ENCODE results near the gene STRIT1.
"Not testable (repeated sequence)": the region's sequence is repeated elsewhere in the genome, so short reads cannot be mapped to it uniquely, and the experiment has no call there.

The STRIT1 gene

DNA sequence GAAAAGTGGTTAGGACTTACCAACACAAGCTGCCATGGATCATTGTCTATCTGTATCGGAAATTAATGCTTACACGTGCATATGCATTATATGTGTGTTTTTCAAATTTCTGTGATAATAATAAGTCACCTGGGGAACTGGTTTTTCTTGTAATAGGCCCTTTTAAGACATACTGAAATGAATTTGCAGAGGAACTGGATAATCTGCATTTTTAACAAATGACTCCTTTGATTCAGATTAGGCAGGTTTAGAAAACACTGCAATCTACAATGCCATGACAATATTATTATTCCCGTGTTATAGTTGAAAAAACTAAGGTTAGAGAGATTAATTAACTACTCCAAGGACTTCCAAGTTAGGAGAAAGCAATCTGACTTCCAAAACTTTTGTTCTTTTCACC, 23.4 kb downstream of the STRIT1 start:
- no peak for DNase-seq

GRCh38 chr3:155262855-155263254, 30.6 kb downstream of the STRIT1 start:
- DNase-seq: not testable (repeated sequence)

DNA sequence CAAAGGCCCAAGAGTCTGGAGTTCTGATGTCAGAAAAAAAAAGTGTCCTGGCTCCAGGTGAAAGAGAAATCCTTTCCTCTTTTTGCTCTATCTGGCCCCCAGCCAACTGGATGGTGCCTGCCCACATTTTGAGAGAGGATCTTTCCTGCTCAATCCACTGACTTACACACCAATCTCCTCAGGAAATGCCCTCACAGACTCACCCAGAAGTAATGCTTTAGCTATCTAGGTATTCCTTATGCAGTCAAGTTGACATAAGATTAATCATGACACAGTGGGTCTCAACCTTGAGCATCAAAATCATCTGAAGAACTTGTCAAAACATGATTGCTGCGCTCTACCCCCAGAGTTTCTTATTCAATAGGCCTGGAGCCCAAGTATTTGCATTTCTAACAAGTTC, 31.2 kb downstream of the STRIT1 start:
- DNase-seq: no peak

- no peak for DNase-seq
Measured at GRCh38 chr3:155254445-155254844, 39.0 kb downstream of the STRIT1 start.

DNA sequence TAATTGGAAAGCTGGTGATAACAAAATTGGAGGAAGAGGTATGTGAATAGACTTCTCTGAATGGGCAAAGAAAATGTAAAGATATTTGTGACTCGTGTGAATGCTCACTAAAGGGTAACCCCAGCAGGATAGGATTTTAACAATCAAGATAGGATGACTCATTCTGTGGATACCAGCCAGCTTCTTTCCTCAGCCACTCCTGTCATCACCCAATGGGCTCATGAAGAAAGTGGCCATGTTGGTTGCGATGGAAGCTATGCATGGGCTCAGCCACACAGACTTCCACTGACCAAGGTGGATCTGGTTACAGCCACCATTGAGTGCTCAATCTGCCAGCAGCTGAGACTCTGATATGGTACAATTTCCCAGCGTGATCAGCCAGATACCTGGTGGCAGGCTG, 40.9 kb downstream of the STRIT1 start:
- no peak for DNase-seq

- no peak for DNase-seq
Measured at GRCh38 chr3:155252021-155252420, 41.5 kb downstream of the STRIT1 start.

GRCh38 chr3:155248531-155249187, 44.8 kb downstream of the STRIT1 start:
- no peak for DNase-seq

DNA sequence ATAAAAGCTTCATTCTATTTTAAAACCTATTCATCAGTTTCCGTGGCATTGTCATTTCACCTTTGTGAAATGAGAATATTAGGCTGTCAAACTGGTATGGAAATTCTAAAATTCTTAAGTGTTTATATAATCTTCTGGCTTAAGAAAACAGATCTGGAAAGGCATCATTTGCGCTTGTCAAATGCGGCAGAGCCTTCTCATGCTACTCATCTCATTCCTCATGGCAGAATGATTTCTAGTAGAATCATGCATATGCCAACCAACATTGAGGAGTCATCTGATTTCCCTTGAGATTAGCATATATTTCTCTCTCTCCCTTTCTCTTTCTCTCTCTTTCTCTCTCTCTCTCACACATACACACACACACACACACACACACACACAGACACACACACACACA, 48.8 kb downstream of the STRIT1 start:
- DNase-seq: no peak

- no peak for DNase-seq
Measured at GRCh38 chr3:155244216-155244615, 49.3 kb downstream of the STRIT1 start.

DNA sequence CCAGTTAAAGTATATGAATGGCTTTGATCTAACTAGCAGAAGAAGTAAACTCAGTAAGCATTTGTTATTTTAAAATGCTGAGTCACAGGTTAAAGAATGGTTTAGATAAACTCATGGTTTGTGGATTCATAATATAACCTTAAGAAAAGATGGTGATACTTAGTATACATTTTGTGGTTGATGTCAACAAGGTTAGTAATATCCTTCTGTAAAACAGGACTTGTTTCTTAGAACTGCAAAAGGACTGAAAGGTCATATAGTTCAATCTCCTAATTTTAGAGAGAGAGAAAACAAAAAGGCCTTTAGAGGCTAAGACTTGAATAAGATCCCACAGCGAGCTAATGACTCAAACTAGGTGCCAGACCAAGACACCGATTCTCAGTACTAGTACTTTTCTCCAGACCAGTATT, 50.0 kb downstream of the STRIT1 start:
- DNase-seq: no peak

- DNase-seq: no peak
Measured at GRCh38 chr3:155242342-155242741, 51.1 kb downstream of the STRIT1 start.

DNA sequence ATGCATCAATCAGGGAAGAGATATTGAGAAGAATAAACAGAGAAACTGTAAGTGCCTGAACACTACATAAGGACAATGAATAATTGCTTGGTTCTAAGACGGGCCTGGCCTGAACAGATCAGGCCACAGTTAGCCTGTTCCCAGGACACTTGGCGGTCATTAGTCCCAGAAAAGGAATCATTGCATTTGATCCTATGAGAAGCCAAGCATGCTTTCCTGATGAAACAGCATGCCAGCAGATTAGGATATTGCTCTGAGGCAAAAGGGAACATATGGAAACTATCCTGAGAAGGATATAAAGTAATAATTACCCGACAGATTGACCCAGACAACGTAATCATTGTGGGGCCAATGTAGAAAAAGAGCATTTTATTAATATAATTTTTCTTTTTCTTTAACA, 51.9 kb downstream of the STRIT1 start:
- DNase-seq: no peak

Data from right forelimb (tissue), 1 donor.